GM23338 (cell line): ENCODE data around the gene KRTAP4-8.

Experiments
- CREB1 ChIP-seq: fragments of 250-450 bp; sonication (Bioruptor Pico); IDR thresholded peaks from 2 replicates; pipeline ENCODE4 v1.5.0; 2020; ENCODE audit warnings: low read depth, mild to moderate bottlenecking, moderate library complexity
- CTCF ChIP-seq, 2 experiments: fragments of 200-600 bp in 1 of 2; sonication (generic) in 1 of 2; conservative IDR thresholded peaks; 2 replicates each; pipeline versions ENCODE4 v1.5.1 to v1.6.1; 2016 to 2017; ENCODE audit warnings: antibody characterized with exemption in 2 of 2, low read depth in 2 of 2, mild to moderate bottlenecking in 2 of 2, moderate library complexity in 1 of 2
- EZH2 ChIP-seq: fragments of 200-600 bp; sonication (generic); IDR thresholded peaks from one replicate; pipeline ENCODE4 v1.8.0; 2017; ENCODE audit warnings: antibody characterized with exemption, mild to moderate bottlenecking, low read depth; ENCODE audit not compliant: unreplicated experiment
- EZH2phosphoT487 ChIP-seq: fragments of 200-600 bp; sonication (generic); IDR thresholded peaks from one replicate; pipeline ENCODE4 v1.8.1; 2018; ENCODE audit warnings: antibody characterized with exemption; ENCODE audit not compliant: unreplicated experiment
- POLR2AphosphoS5 ChIP-seq: IDR thresholded peaks from 2 replicates; pipeline ENCODE4 v1.6.1; 2016; ENCODE audit warnings: antibody characterized with exemption, low read depth
- ZNF331 ChIP-seq: fragments of 250-450 bp; sonication (Bioruptor Pico); IDR thresholded peaks from 2 replicates; pipeline ENCODE4 v1.5.0; 2020; ENCODE audit warnings: low read depth, mild to moderate bottlenecking, moderate library complexity

GRCh38 chr17:41057547-41057946, 40.4 kb downstream of the KRTAP4-8 start:
- TF ChIP-seq CTCF (conservative IDR thresholded peaks at IDR 0.05; ENCODE audit: low read depth in 2 of 2), result no peak
- TF ChIP-seq POLR2AphosphoS5, result no peak
- TF ChIP-seq CREB1 (CRISPR knock-in tag), result no peak
- no peak for TF ChIP-seq EZH2phosphoT487
- TF ChIP-seq ZNF331 (CRISPR knock-in tag), result no peak
- no peak for TF ChIP-seq EZH2
